Measurements from ENCODE around the gene GOLT1A. TPM values are rescaled to one million over a fixed set of nuclear protein-coding genes. Genes with fewer than 3 reads are reported as not detected.

GOLT1A gene
- total and polyA plus RNA-seq, 7 donors = 0.30 to 7.1 (median 0.37) TPM; not detected in 4

- H3K27me3 ChIP-seq (ENCODE audit: insufficient read depth in 3 of 3, low read length in 2 of 3) = no peaks in the 10 kb centered on the region
- no peaks in the 10 kb centered on the region for H3K36me3 ChIP-seq (ENCODE audit: insufficient read depth in 1 of 2, low read depth in 1 of 2)
- H3K9me3 ChIP-seq = no peaks in the 10 kb centered on the region
- ATAC-seq (no peak), DNase-seq (no peak)
- TF ChIP-seq, protein P1, sequence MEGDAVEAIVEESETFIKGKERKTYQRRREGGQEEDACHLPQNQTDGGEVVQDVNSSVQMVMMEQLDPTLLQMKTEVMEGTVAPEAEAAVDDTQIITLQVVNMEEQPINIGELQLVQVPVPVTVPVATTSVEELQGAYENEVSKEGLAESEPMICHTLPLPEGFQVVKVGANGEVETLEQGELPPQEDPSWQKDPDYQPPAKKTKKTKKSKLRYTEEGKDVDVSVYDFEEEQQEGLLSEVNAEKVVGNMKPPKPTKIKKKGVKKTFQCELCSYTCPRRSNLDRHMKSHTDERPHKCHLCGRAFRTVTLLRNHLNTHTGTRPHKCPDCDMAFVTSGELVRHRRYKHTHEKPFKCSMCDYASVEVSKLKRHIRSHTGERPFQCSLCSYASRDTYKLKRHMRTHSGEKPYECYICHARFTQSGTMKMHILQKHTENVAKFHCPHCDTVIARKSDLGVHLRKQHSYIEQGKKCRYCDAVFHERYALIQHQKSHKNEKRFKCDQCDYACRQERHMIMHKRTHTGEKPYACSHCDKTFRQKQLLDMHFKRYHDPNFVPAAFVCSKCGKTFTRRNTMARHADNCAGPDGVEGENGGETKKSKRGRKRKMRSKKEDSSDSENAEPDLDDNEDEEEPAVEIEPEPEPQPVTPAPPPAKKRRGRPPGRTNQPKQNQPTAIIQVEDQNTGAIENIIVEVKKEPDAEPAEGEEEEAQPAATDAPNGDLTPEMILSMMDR (IDR thresholded peaks at IDR 0.05) = no peak
- intact Hi-C loops (cut with DNase I) = no loop called here
- H3K4me1 ChIP-seq = no peaks in the 10 kb centered on the region
- H3K4me3 ChIP-seq = no peak overlapping the region
- no peak overlapping the region for H3K27ac ChIP-seq
These were observed 18.7 kb upstream of the GOLT1A start for GRCh38 chr1:204232526-204232925.

GRCh38 chr1:204230211-204230610, 16.4 kb upstream of the GOLT1A start:
- TF ChIP-seq, protein P1 (IDR thresholded peaks at IDR 0.05) = no peak
- Histone ChIP-seq H3K9me3 (no peaks in the 10 kb centered on the region), H3K4me1 (no peaks in the 10 kb centered on the region), H3K36me3 (ENCODE audit: insufficient read depth in 1 of 2, low read depth in 1 of 2) (no peaks in the 10 kb centered on the region), H3K27me3 (ENCODE audit: insufficient read depth in 3 of 3, low read length in 2 of 3) (no peaks in the 10 kb centered on the region), H3K27ac (no peak overlapping the region), H3K4me3 (no peak overlapping the region)
- intact Hi-C loops (cut with DNase I) = no loop called here
- WGBS, 3 donors = 91 to 97% (median 92%) methylated on average over 14 of the region's 14 CpGs
- DNase-seq (no peak), ATAC-seq (no peak)

DNA sequence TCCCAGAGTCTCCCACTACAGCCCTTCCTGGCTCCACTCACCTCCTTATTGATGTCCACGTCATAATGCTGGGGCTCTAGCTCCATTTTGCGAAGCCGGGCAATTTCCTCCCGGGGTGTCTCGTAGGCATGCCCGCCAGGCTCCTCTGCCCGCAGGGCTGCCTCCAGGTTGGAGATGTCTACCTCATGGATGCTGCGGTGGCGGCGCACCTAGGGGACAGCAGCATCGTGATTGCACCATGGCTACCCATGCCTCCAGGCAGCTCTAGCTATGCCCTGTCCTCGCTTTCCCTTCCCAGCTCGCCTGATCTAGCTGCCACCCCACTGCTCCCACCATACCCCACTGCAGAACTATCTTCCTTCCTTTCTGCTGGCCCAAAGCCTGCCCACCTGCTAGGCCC, 15.1 kb upstream of the GOLT1A start:
- DNase-seq (no peak), ATAC-seq (no peak)
- no peaks in the 10 kb centered on the region for H3K9me3 ChIP-seq
- 96 to 98% (median 97%) methylated on average over 13 of the region's 13 CpGs for WGBS, 3 donors
- no peaks in the 10 kb centered on the region for H3K27me3 ChIP-seq (ENCODE audit: insufficient read depth in 3 of 3, low read length in 2 of 3)
- intact Hi-C loops (cut with DNase I) = no loop called here
- H3K27ac ChIP-seq = no peak overlapping the region
- H3K4me1 ChIP-seq = no peaks in the 10 kb centered on the region
- TF ChIP-seq, protein P1 (IDR thresholded peaks at IDR 0.05) = no peak
- H3K4me3 ChIP-seq = no peak overlapping the region
- H3K36me3 ChIP-seq (ENCODE audit: insufficient read depth in 1 of 2, low read depth in 1 of 2) = no peaks in the 10 kb centered on the region

DNA sequence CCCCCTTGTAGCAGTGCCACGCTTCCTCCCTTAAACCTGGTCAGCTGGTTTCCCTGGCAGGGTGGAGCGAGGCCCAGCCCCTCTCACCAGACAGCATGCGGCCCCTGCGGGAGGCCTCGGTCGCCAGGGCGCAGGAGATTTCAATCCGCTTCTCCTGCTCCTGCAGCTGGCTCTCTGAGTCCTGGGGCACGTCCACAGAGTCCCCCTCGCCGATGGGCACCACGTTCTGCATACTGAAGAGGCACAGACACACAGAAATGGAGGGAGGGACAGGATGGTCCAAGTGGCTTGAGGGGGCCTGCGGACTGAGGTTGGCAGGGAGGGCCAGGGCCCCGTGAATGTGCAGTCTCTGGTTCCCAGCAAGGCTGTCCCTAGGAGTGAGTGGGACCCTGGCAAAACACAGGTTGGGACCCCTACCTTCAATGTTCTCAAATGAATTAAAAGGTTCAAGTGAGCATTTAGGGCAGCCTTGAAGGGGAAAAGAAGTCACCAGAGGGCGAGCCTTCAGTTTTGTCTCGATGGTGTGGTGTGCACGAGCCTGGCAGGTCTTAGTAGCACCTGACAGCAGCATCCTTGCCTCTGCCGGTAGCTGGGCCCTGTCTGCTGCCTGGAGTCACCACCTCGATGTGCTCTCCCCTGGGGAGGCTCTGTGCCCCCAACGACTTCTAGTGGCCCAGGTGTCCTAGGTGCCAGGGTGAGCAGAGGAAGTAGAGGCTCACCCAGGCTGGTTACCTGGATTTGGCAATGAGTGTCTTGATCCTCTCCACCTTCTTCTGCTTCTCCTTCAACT, 14.4 kb upstream of the GOLT1A start:
- no peak for DNase-seq
- Histone ChIP-seq H3K9me3 (no peaks in the 10 kb centered on the region), H3K4me1 (no peaks in the 10 kb centered on the region), H3K4me3 (no peak overlapping the region), H3K27me3 (ENCODE audit: insufficient read depth in 3 of 3, low read length in 2 of 3) (no peaks in the 10 kb centered on the region), H3K36me3 (ENCODE audit: insufficient read depth in 1 of 2, low read depth in 1 of 2) (no peaks in the 10 kb centered on the region), H3K27ac (no peak overlapping the region)
- TF ChIP-seq, protein P1 (IDR thresholded peaks at IDR 0.05) = no peak
- ATAC-seq = no peak
- intact Hi-C loops (cut with DNase I) = no loop called here
- 85 to 89% (median 87%) methylated on average over 20 of the region's 20 CpGs for WGBS, 3 donors

DNA sequence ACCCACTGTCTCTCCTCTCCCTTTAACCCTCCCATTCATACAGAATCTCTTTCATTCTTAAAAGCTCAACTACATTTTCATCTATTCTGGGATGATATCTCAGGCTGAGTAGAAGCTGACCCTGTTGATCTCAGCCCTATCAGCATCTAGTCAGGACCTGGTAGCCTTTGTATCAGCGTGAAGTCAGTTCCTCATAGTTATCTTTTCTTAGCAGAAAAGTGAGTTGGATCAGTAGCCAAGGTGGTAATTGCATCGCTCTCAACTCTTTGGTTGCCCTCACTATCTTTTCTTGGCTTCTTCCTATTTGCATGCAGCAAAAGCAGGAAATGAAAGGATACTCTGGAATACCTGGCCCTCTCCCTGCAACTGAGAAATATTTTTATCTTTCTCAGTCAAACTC, 13.6 kb upstream of the GOLT1A start:
- Histone ChIP-seq H3K36me3 (ENCODE audit: insufficient read depth in 1 of 2, low read depth in 1 of 2) (no peaks in the 10 kb centered on the region), H3K27ac (no peak overlapping the region), H3K4me3 (no peak overlapping the region), H3K9me3 (no peaks in the 10 kb centered on the region), H3K4me1 (no peaks in the 10 kb centered on the region), H3K27me3 (ENCODE audit: insufficient read depth in 3 of 3, low read length in 2 of 3) (no peaks in the 10 kb centered on the region)
- DNase-seq (no peak), ATAC-seq (no peak)
- WGBS, 3 donors = 94 to 99% (median 97%) methylated on average over 2 of the region's 2 CpGs
- TF ChIP-seq, protein P1 (IDR thresholded peaks at IDR 0.05) = no peak
- intact Hi-C loops (cut with DNase I) = no loop called here

Measured in psoas muscle (tissue), 8 donors.